Measurements from ENCODE around the gene UQCRFS1.

DNA sequence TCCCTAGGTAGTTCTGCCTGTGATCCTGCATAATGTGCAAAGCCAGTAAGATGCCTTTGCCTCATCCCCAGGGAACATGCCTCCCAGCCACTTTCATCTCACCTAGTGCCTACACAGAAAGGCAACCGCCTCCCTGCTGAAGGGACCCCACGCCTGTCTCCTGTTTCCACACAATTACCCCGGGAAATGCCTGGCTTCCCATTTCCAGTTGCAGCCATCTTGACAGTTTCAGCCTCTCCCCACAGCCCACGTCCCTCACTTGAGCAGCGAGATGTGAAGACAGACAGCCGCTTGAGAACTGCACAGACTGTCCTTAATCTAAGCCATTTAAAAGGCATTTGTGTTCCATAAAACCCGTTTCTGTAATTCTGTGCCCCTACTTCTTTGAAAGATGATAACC, 4.7 kb upstream of the UQCRFS1 start:
- TF ChIP-seq, protein P1, sequence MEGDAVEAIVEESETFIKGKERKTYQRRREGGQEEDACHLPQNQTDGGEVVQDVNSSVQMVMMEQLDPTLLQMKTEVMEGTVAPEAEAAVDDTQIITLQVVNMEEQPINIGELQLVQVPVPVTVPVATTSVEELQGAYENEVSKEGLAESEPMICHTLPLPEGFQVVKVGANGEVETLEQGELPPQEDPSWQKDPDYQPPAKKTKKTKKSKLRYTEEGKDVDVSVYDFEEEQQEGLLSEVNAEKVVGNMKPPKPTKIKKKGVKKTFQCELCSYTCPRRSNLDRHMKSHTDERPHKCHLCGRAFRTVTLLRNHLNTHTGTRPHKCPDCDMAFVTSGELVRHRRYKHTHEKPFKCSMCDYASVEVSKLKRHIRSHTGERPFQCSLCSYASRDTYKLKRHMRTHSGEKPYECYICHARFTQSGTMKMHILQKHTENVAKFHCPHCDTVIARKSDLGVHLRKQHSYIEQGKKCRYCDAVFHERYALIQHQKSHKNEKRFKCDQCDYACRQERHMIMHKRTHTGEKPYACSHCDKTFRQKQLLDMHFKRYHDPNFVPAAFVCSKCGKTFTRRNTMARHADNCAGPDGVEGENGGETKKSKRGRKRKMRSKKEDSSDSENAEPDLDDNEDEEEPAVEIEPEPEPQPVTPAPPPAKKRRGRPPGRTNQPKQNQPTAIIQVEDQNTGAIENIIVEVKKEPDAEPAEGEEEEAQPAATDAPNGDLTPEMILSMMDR (IDR thresholded peaks at IDR 0.05) = no peak
- TF ChIP-seq ZFX (IDR thresholded peaks at IDR 0.05; ENCODE audit: borderline replicate concordance) = no peak

Measured in 22Rv1 (cell line).